Measurements from ENCODE around the gene ZBTB7C. TPM values are rescaled to one million over a fixed set of nuclear protein-coding genes. Genes with fewer than 3 reads are reported as not detected.

ZBTB7C gene
- total RNA-seq, 1 donor from 2014 or later, result 2.6 TPM

DNA sequence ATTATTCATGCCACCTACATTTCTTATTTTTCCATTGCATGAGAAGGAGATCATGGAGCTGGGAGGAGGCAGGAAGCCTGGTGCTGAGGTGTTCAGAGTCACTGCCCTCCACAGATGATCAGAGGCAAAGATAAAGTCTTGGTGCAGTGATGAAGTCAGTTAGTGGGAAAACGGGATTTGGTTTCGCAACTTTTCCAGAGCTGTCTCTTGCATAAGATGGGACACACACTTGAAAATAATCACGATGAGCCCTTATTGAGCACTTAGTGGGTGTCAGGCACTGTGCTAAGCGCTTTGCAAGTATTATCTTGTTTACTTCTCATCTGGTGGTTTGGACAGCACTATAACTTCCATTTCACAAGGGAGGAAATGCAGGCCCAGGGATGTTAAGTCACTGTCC is 256.6 kb downstream of the ZBTB7C start:
- DNase-seq (no peak), ATAC-seq (ENCODE audit: poor library complexity) (peak; percentile 30)
- intact Hi-C loops (cut with DNase I), result no loop called here

GRCh38 chr18:48151421-48152065 is 257.6 kb downstream of the ZBTB7C start:
- ATAC-seq (ENCODE audit: poor library complexity) (peak; percentile 32), DNase-seq (no peak)
- intact Hi-C loops (cut with DNase I), result no loop called here

- no peak for ATAC-seq (ENCODE audit: poor library complexity)
- intact Hi-C loops (cut with DNase I), result loop anchor here (5.0 kb wide), 1 partner anchor 283 kb away; no protein-coding TSS in a partner anchor
- no peak for DNase-seq
These were observed 260.0 kb downstream of the ZBTB7C start for GRCh38 chr18:48149020-48149685.

- ATAC-seq (ENCODE audit: poor library complexity) (no peak), DNase-seq (no peak)
- intact Hi-C loops (cut with DNase I), result no loop called here
These were observed 266.2 kb downstream of the ZBTB7C start for GRCh38 chr18:48142994-48143393.

DNA sequence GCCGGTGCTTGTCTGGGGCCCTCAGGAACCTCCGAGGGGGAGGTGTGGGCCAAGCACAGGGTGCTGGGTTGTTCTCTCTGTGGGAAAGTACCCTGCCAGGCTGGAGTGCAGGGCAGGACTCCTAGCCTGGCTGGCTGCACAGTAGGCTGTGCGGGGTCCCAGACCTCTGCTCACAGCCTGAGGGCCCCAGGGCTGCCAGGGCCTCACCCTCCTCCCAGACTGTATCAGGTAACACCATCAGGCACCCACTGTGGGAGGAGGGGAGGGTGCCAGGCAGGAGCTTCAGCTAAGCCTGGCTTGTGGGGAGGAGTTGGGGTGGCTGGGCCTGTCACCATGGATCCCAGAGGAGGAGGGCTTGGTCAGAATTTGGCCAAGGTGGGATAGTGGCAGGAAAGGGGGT is 266.8 kb downstream of the ZBTB7C start:
- DNase-seq (no peak), ATAC-seq (ENCODE audit: poor library complexity) (no peak)
- intact Hi-C loops (cut with DNase I), result no loop called here

GRCh38 chr18:48140731-48141130 is 268.5 kb downstream of the ZBTB7C start:
- DNase-seq (no peak), ATAC-seq (ENCODE audit: poor library complexity) (peak; percentile 46)
- intact Hi-C loops (cut with DNase I), result no loop called here

GRCh38 chr18:48139431-48140347 is 269.5 kb downstream of the ZBTB7C start:
- peak; percentile 72 for DNase-seq
- peak; percentile 79 for ATAC-seq (ENCODE audit: poor library complexity)
- intact Hi-C loops (cut with DNase I), result no loop called here

DNA sequence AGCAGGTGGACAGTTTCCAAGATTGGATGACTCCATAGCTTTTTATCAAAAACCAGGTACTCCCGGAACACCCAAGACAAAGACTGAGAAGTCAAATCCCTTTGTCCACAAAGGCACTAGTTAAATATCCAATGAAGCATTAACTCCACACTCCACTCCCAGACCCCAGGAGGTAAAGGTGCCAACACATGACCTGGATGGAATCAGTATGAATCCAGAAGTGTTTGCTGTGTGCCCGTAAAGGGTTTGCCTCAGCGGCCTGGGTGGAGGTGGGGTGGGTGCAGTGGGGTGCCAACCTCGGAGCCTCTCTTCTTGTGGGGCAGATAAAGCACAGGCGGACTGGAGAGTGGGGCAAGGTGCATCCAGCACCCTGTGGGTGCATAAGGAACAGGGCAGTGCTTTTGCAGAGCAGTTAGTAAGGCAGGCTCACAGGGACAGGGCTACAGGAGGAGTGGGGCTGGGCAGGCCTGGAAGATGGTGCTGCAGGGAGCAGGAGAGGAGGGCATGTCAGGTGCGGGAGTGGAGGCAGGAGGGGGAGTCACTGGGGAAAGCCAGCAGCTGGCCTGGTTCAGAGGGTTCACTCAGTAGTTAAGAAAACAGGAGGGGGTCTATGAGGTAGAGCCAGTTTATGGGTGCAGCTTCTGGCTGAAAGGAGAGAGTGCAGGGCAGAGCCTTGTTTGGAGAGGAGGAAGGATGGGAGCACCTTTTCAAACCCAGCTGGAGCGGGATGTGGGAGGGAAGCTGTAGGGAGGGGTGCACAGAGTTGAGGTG is 270.3 kb downstream of the ZBTB7C start:
- intact Hi-C loops (cut with DNase I), result no loop called here
- ATAC-seq (ENCODE audit: poor library complexity) (no peak), DNase-seq (no peak)

DNA sequence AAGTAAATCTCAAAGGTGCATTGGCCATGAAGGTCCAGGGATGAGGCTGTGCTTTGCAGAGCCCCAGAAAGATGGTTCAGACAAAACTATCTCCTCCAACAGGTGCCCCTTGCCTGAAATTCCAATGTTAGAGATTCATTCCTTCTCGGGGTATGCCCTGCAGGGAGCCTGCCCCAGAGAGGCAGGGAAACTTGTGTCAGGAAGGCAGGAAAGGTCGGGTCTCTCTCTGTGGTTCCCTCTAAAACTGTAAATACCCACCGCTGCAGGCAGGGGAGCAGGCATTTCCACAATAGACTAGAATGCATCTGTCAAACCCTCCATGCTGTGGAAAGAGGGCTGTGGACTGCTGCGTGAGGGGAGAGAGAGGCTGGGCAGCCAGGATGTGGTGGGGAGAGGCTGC is 271.0 kb downstream of the ZBTB7C start:
- ATAC-seq (ENCODE audit: poor library complexity) (no peak), DNase-seq (no peak)
- intact Hi-C loops (cut with DNase I), result no loop called here

GRCh38 chr18:48137374-48138081 is 271.7 kb downstream of the ZBTB7C start:
- ATAC-seq (ENCODE audit: poor library complexity) (no peak), DNase-seq (no peak)
- intact Hi-C loops (cut with DNase I), result no loop called here

- ATAC-seq (ENCODE audit: poor library complexity) (peak; percentile 30), DNase-seq (no peak)
- intact Hi-C loops (cut with DNase I), result no loop called here
These were observed 272.3 kb downstream of the ZBTB7C start for GRCh38 chr18:48136827-48137373.

- DNase-seq, result peak; percentile 57
- intact Hi-C loops (cut with DNase I), result no loop called here
- ATAC-seq (ENCODE audit: poor library complexity), result peak; percentile 36
These were observed 272.9 kb downstream of the ZBTB7C start for GRCh38 chr18:48136051-48136826.

GRCh38 chr18:48135436-48135966 is 273.7 kb downstream of the ZBTB7C start:
- ATAC-seq (ENCODE audit: poor library complexity) (no peak), DNase-seq (no peak)

DNA sequence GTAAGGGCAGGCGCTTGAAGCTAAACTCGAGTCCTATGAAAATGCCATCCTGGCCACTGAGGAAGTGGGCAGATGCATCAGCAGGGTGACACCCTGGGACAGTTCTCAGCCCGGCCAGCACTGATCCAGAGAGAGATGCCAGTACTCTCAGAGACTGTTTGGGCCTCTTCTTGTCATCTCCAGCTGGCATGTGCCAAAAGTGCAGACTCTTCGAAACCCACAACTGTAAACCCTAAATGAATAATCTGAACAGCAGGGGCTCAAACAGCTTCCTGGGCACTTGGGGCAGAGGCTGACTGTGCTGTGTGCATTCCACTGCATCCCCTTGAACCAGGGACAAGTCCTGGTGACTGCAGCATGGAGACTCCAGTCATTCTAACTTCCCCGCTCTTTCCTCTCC is 274.6 kb downstream of the ZBTB7C start:
- DNase-seq (no peak), ATAC-seq (ENCODE audit: poor library complexity) (no peak)
- intact Hi-C loops (cut with DNase I), result no loop called here

More at GRCh38 chr18:48135436-48135966, 273.7 kb downstream of the ZBTB7C start:
- intact Hi-C loops (cut with DNase I), result no loop called here

GRCh38 chr18:48133671-48134251 is 275.4 kb downstream of the ZBTB7C start:
- intact Hi-C loops (cut with DNase I), result no loop called here
- DNase-seq, result no peak
- ATAC-seq (ENCODE audit: poor library complexity), result no peak

GRCh38 chr18:48132797-48133655 is 276.2 kb downstream of the ZBTB7C start:
- intact Hi-C loops (cut with DNase I), result no loop called here
- no peak for ATAC-seq (ENCODE audit: poor library complexity)
- DNase-seq, result no peak

Measured in Right ventricle myocardium superior (tissue), 1 donor.